ENCODE data around the gene SHANK2.

DNA sequence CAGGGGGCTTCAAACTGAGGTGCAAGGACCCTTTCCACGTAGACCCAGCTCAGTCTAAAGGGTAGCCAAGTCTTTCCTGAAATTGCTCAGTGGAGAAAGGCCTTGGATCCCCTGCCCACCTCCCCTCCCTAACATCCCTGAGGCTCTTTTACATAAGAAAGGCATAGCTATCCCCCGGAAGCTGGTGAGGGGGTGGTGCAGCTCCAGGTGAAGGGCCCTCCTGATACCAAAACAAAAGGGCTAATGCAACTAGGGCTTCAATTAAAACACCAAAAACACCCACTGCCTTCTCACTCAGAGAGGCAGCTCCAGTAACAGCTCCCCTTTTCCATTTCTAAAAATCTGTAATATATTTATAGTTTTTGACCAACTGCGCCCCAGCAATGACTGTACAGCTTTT is 5.8 kb downstream of the SHANK2 start:
- TF ChIP-seq, protein P1, sequence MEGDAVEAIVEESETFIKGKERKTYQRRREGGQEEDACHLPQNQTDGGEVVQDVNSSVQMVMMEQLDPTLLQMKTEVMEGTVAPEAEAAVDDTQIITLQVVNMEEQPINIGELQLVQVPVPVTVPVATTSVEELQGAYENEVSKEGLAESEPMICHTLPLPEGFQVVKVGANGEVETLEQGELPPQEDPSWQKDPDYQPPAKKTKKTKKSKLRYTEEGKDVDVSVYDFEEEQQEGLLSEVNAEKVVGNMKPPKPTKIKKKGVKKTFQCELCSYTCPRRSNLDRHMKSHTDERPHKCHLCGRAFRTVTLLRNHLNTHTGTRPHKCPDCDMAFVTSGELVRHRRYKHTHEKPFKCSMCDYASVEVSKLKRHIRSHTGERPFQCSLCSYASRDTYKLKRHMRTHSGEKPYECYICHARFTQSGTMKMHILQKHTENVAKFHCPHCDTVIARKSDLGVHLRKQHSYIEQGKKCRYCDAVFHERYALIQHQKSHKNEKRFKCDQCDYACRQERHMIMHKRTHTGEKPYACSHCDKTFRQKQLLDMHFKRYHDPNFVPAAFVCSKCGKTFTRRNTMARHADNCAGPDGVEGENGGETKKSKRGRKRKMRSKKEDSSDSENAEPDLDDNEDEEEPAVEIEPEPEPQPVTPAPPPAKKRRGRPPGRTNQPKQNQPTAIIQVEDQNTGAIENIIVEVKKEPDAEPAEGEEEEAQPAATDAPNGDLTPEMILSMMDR (IDR thresholded peaks at IDR 0.05), result no peak
- TF ChIP-seq POLR2A (IDR thresholded peaks at IDR 0.05), result no peak
